ENCODE data around the gene FXYD7.
"Not testable (repeated sequence)": the region's sequence is repeated elsewhere in the genome, so short reads cannot be mapped to it uniquely, and the experiment has no call there.

The FXYD7 gene, protein sequence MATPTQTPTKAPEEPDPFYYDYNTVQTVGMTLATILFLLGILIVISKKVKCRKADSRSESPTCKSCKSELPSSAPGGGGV

DNA sequence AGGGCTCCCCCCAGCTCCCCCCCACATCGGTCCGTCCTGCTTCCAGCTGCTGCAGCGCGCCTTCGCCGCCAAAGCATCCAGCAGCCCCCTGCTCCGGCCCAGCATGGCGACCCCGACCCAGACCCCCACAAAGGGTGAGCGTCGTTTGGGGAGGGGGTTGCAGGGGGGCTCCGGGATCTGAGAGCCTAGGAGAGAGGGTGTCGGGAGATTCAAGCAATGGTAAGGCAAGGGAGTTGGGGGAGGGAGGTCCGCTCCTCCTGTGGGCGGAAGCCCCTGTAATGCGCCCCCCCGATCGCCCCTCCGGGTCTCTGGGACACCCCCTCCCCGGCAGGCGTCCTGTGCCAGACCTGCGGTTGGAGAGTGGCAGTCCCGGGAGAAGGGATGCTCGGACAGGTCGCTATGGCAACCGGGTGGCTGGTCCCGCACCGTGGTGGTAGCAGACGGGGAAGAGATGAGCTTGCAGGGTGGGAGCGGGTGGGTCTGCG is at the start of gene FXYD7:
FXYD7 (plus strand) TSS at position 25 of the 485 bp plus-strand sequence; CDS start at position 104, 79 bp downstream.
- no peak for DNase-seq (ENCODE audit: low read depth, low spot score)

DNA sequence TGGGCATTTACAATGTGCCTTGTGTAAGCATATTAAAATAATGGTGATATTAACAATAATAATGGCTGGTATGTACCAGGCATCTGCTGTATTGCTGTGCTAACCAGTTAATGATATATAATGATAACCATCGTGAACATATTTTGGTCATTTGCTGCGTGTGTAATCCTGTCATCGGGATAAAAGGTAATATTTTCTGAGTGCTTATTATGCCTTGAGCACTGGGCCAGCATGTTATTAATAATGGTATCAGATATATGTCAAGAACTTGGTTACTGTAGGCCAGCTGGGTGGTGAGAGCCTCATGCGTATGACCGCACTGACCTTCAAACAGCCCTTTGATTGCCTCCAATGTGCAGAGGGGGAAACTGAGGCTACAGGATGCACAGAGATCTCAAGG is 49.6 kb upstream of the FXYD7 start:
- no peak for DNase-seq (ENCODE audit: low read depth, low spot score)

DNA sequence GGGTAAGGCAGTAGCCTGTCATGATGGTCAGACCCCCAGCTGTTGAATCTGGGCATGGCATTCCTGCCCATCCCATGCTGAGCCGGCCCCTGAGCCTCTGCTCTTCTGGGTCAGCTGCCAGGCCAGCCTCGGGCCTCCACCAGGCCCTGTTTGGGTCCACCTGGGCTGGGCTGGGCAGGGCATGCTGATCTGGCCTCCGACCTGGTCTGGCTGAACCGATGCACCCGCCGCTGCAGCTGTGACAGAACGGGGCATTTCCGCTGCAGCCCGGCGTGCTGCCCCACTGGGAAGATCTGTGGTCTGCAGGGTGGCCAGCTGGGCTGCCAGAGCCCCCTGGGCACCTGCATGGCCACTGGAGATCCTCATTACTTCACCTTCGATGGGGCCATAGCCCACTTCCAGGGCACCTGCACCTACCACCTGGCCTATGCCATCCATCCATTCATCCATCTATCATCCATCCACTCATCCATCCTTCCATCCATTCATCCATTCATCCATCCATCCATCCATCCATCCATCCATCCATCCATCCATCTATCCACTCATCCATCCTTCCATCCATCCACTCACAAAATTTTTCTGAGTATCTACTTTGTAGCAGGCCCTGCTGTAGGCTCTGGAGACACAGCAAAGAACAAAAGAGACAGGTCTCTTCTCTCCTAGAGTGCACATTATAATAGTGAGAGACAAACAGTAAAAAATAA is 49.0 kb upstream of the FXYD7 start:
- no peak for DNase-seq (ENCODE audit: low read depth, low spot score)

DNA sequence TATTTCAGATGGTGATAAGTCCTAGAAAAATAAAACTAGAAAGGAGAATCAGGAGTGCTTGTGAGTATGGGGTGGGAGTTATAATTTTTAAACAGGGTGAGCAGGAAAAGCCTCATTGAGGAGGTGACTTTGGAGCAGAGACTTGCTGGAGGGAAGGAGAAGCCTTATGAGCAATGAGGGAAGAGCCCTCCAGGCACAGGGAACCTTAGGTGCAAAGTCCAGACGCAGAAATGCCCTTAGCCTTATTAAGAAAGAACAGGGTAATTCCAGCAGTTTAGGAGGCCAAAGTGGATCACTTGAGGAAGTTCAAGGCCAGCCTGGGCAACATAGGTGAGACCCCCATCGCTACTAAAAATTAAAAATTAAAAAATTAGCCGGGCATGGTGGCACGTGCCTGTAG is 48.4 kb upstream of the FXYD7 start:
- no peak for DNase-seq (ENCODE audit: low read depth, low spot score)

DNA sequence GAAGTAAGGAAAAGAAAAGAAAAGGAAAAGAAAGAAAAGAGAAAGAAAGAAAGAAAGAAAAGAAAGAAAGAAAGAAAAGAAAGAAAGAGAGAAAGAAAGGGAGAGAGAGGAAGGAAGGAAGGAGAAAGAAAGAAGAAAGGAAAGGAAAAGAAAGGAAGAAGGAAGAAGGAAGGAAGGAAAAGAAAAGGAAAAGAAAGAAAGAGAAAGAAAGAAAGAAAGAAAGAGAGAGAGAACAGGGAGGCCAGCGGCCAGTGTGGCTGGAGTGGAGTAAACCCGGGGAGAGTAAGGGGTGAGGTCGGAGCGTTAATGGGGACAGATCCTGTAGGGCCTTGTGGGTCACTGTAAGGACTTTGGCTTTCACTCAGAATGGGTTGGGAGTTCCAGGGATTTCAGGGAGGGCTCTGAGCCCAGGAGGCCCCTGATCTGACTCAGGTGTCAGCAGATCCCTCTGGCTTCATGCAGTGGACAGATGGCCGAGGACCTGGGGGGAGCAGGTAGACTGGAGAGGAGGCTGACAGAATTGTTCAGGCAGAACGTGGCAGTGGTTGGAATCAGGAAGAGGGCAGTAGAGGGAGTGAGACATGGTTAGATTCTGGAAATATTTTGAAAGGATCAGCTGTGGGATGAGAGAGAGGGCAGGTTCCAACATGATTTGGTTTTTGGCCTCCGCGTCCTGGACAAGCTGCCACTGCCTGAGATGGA is 47.2 kb upstream of the FXYD7 start:
- DNase-seq (ENCODE audit: low read depth, low spot score) = no peak

DNA sequence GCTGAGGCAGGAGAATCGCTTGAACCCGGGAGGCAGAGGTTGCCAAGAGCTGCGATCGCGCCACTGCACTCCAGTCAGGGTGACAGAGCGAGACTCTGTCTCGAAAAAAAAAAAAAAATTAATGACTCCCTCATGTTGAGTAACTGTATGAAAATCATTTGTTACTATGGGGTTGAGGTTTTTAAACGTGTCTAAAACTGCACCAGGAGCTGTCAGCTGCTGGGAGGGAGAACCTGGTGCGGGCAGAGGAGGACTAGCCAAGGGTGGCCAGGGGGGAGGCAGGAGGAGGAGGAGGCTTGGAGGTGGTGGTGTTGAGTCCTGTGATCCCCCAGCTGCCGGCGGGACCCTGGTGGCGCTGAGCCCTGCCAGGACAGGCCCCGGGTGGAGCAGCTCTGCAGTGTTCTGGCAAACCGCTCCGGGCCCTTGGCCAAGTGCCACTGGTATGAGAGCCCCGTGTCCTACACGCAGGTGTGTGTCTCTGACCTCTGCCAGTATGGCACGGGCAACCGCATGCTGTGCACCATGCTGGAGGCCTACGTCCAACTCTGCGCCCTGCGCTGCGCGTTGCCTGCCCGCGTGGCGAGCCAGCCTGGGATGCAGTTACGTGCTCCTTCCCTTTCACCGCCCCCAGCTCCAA is 44.5 kb upstream of the FXYD7 start:
- no peak for DNase-seq (ENCODE audit: low read depth, low spot score)

DNA sequence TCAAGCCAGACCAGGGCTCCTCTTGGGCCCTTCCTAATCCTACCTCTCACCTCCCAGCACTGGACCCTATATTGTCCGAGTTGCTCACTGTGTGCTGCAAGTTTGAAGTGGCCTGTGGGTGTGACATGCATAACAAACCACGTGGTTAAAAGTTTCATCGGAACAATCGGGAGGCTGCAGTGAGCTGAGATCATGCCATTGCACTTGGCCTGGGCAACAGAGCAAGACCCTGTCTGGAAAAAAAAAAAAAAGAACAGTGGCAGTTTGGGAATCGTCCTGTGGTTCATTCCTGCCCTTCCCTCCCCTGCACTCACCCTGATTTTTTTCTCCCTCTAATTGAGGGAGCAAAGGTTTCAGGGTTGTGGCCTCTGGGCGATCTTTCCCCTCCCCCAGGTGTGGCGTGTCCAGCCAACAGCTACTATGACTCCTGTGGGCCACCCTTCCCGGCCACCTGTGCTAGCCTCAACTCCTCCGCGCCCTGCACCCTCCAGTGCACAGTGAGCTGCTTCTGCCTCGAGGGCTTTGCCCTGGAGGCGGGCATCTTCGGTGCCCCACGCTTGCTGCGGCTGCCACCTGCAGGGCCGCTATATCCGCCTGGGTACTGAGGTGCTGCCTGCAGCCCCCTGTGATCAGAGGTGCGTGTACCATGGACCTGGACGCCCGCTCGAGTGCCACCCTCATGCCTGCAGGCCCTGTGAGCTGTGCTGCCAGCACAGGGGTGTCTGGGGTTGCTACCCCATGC is 43.7 kb upstream of the FXYD7 start:
- no peak for DNase-seq (ENCODE audit: low read depth, low spot score)

DNA sequence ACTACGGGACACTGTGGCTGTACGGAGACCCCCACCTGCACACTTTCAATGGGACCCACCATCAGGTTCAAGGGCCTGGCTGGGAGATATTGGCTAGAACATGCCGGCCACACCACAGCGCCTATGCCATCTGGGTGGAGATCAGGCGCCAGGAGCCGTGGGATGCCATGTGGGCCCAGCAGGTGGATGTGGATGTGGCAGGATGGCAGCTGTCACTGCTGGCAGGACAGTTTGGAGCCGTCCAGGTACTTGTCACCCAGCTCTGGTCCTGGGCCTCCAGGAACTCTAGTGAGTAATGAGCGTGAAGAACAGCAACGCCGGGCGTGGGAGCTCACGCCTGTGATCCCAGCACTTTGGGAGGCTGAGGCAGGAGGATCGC is 43.2 kb upstream of the FXYD7 start:
- DNase-seq (ENCODE audit: low read depth, low spot score) = no peak

DNA sequence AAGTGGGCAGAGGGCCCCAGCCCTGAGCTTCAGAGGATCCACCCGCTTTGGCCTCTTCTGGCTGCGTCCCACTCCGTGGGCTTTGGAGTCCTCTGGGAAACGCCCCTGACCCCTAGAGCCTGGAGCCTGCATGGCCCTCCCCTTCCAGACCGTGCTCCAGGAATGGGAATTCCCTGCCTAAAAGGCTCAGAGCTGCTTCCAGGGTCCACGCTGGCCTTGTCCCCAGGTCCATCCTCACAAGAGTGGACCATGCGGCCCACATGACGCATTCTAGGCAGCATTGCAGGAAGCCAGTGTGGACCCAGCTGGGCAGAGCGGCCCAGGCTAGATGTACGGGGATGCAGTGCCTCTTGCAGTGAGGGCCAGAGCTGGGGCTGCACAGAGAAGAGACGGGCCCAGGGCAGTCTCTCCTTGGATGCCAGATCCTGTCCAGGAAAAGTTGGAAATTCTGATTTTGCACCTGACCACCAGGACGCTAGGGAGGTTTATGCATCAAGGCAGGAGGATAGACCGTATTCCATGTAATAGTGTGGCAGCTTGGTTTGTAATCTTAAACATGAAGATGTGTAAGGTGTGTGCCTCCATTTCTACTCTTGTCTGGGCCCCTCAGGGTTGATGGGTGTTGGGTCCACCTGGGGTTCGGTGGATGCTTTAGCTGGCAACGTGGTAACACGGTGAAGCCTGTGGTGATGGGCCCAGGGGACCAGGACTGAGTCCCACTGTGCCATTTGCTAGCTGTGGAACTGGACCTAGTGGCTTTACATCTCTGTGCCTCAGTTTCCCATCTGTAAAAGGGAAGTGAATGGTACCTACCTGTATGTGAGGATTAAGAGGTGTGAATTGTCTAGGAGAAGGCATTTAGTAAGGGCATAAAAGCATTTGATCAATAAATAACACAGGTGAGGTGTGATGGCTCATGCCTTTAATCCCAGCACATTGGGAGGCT is 42.2 kb upstream of the FXYD7 start:
- no peak for DNase-seq (ENCODE audit: low read depth, low spot score)

DNA sequence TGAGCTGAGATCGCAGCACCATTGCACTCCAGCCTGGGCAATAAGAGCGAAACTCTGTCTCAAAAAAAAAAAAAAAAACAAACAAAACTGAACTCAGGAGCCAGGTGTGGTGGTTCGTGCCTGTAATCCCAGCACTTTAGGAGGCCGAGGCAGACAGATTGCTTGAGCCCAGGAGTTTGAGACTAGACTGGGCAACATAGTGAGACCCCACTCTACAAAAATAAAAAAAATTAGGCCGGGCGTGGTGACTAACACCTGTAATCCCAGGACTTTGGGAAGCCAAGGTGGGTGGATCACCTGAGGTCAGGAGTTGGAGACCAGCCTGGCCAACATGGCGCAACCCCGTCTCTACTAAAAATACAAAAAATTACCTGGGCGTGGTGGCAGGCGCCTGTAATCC is 41.1 kb upstream of the FXYD7 start:
- DNase-seq (ENCODE audit: low read depth, low spot score) = not testable (repeated sequence)

DNA sequence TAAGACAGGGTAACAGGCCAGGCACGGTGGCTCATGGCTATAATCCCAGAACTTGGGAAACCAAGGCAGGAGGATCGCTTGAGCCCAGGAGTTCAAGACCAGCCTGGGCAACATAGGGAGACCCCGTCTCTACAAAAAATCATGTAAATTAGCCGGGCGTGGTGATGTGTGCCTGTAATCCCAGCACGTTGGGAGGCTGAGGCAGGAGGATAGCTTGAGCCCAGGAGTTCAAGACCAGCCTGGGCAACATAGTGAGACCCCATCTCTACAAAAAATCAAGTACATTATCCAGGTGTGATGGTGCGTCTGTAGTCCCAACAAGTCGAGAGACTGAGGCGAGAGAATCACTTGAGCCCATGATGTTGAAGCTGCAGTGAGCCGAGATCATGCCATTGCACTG is 39.4 kb upstream of the FXYD7 start:
- DNase-seq (ENCODE audit: low read depth, low spot score) = not testable (repeated sequence)

DNA sequence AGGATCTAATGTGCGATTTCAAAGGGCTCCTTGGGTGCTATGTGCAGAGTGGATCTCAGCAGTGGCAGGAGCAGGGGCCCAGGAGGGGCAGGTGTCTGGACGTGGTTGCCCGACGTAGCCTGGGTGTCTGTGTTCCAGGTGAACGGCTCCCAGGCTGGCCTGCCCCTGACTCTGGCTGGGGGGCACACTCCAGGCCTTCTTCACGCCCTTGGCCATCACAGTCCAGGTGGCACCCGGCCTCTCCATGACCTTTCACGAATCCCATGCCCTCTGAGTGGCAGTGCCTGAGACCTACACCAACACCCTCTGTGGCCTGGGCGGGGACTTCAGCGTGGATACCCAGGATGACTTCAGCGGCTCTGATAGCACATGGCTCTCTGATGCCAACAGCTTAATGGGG is 38.7 kb upstream of the FXYD7 start:
- no peak for DNase-seq (ENCODE audit: low read depth, low spot score)

DNA sequence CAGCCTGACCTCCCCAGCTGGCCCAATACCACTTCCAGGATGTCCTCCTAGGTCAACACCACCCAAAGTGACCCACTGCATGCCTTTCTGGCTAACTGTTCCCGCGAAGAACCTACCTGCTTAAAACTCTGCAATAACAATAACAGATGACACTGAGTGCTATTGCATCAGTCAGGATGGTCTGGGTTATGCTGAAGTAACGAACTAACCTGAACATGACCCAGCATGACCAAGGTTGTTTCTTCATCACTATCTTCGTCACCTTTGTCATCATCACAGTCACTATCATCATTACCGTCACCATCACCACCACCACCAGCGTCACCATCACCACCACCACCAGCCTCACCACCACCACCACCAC is 38.0 kb upstream of the FXYD7 start:
- DNase-seq (ENCODE audit: low read depth, low spot score) = no peak

DNA sequence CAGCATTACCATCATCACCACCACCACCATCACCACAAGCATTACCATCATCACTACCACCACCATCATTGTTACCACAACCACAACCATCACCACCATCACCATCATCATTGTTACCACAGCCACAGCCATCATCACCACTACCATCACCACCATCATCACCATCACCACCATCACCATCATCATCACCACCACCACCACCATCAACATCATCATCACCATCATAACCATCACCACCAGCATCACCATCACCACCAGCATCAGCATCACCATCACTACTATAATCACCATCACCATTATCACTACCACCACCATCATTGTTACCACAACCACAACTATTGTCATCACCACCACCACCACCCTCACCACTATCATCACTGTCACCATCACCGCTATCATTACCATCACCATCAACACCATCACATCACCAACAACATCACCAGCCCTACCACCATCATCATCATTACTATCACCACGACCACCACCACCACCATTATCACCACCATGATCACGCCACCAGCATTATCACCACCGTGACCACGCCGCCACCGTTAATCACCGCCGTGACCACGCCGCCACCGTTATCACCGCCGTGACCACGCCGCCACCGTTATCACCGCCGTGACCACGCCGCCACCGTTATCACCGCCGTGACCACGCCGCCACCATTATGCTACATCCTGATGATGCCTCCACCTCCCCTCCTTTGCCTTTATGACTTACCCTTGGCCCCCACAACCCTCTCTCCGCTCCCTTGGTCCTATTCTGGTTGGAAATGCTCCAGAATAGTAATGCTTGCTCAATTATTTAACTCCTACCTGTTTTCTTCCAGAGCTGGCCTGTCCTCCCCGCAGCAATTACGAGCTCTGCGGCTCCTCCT is 37.4 kb upstream of the FXYD7 start:
- DNase-seq (ENCODE audit: low read depth, low spot score) = no peak

DNA sequence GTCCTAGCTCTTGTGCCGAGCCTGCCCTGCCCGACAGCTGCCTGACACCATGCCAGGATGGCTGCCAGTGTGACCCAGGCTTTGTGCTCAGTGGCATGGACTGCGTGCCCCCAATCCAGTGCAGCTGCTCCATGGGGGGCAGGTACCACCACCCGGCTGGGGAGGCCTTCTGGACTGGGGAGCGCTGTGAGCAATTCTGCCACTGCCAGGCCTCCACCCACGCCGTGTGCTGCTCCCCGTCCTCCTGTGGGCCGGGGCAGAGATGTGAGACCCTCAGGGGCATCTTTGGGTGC is 36.8 kb upstream of the FXYD7 start:
- DNase-seq (ENCODE audit: low read depth, low spot score) = no peak

DNA sequence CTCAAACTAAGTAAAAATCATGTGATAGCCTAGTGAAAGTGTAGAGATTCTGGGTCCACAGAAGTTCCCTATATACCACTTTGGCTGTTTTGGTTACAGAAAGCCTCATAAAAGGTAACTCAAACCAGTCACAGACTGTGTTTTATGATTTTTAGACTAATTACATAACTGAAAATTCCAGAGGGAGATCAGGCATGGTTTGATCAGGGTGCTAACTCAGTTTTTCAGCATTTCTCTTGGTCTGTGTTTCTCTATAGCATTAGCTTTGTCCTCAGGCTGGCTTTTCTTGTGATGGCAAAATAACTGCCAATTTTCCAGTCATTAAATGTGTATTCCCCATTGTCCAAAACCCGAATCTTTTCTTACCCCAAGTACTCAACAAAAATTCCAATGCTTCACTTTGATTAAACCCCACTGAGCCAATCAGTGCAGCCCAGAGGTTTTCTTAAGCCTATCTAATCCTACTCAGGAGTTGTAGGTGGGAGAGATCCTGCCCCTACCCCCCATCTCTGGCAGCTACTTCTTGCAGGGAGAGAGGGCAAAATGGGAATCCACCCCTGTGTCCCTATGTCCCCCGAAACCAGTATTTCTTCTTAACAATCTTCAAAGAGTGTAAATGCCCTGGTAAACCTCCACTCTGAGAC is 36.0 kb upstream of the FXYD7 start:
- DNase-seq (ENCODE audit: low read depth, low spot score) = no peak

DNA sequence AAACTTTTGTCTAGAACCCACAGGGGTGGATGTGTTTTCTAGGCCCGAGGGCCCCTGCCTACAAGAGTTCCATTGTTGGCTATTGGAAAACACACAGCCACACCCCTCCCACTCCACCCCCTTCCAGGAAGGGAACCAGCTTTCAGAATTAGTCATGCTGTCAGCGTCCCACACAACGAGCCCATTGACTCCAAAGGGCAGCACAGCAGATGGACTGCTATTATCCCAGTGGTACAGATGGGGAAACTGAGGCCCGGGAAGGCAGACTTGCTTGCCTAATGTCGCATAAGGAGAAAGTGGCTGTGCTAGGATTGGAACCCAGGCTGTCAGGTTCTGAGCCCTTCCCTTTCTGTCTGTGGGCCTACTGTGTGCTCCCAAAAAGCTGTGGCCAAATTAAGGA is 35.5 kb upstream of the FXYD7 start:
- DNase-seq (ENCODE audit: low read depth, low spot score) = no peak

DNA sequence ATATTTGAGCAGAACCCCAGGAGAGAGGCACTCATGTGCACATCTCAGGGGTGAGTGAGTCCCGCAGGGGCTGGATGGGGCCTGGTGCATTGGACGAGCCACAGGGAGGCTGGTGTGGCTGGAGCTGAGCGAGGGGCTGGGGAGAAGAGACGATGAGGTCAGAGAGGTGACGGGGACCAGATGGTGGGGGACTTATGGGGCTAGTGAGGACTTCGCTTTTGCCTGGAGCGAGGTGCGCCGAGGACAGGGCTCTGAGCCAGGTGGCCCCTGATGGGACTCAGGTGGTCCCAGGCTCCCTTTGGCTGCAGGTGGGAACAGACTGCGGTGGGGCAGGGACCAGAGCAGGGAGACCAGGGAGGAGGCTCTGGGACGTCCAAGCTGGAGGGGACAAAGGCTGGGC is 34.3 kb upstream of the FXYD7 start:
- no peak for DNase-seq (ENCODE audit: low read depth, low spot score)

DNA sequence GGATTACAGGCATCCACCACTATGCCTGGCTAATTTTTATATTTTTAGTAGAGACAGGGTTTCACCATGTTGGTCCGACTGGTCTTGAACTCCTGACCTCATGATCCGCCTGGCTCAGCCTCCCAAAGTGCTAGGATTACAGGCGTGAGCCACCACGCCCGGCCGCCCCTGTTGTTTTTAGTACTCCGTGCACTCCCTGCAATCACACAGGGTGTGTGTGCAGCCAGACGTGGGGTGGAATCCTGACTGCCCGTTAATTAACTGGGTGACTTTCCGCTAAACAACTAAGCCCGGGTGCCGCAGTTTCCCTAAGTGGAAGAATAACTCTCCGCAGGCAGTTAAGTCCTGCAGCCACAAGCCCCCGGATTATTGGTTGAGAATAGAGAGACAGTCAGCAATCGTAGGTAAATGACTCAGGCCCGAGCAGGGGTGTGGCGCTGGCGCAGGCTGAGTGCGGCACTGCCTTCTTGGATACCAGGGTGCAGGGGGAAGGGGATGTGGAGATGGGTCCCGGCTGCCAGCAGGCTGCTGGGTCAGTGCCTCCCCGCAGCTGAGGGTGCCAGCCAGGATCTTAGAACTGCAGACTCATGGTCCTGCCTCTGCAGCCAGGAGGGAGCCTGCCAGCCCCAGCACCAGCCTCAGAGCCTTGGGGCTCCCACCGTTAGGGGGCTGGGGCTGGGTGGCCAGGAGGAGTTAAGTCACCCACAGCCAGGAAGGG is 33.5 kb upstream of the FXYD7 start:
- DNase-seq (ENCODE audit: low read depth, low spot score) = no peak

Measured in activated naive CD8-positive, alpha-beta T cell treated with anti-CD3 and anti-CD28 coated beads, Interleukin-2, amount 50 U/mL, for 16 hours (primary cell).